HL-60 (cell line): ENCODE measurements around the gene SPACA6.

Experiments
- DNase-seq, 2 experiments: peaks; one replicate each; pipeline ENCODE4 v3.0.0-alpha.2; 2010 to 2020; ENCODE audit warnings: low read depth in 1 of 2, low spot score in 1 of 2
- H3K27ac ChIP-seq: fragments of 250-450 bp; sonication (Bioruptor Pico); replicated peaks from 2 replicates; pipeline ENCODE4 v1.5.1; 2020; ENCODE audit warnings: mild to moderate bottlenecking, moderate library complexity
- H3K27me3 ChIP-seq: fragments of 250-450 bp; sonication (Bioruptor Pico); 2 replicates; pipeline ENCODE4 v1.5.1; 2021; ENCODE audit warnings: mild to moderate bottlenecking, moderate library complexity; ENCODE audit not compliant: insufficient read depth, poor library complexity, severe bottlenecking
- H3K4me3 ChIP-seq: replicated peaks from 2 replicates; pipeline ENCODE4 v1.5.1; 2011; ENCODE audit warnings: mild to moderate bottlenecking, control low read depth, low read length; ENCODE audit not compliant: insufficient read depth
- GABPA ChIP-seq: IDR thresholded peaks from 2 replicates; pipeline ENCODE4 v1.6.1; 2012; ENCODE audit warnings: low read depth
- POLR2AphosphoS5 ChIP-seq: IDR thresholded peaks from 2 replicates; pipeline ENCODE4 v1.6.1; 2012; ENCODE audit warnings: low read depth
- REST ChIP-seq: IDR thresholded peaks from 2 replicates; pipeline ENCODE4 v1.6.1; 2012; ENCODE audit warnings: low read depth; ENCODE audit not compliant: insufficient replicate concordance
- SPI1 ChIP-seq: IDR thresholded peaks from 2 replicates; pipeline ENCODE4 v1.6.1; 2012; ENCODE audit warnings: low read depth, mild to moderate bottlenecking, borderline replicate concordance
- TF ChIP-seq, protein P1 (sequence below): IDR thresholded peaks from one replicate; pipeline ENCODE4 v1.5.1; 2011; ENCODE audit warnings: low read length, control low read depth, inconsistent platforms; ENCODE audit not compliant: insufficient read depth

Gene SPACA6

DNA sequence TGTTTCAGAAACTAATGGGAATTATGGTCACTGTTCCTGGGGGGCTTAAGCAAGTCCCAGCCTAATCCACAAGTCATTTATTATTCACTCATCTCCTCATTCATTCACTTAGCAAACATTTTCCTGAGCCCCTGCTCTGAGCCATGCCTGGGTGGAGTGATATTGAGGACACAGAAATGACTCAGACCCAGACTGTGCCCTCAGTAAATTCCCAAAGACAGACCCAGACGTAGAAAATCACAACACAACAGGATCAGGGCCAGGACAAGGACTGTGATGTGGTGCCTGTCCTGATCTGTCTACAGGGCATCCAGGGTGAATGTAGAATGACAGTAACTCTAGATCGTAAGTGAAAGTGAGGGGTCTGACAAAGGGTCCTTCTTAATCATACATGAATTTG is 7.0 kb upstream of the SPACA6 start:
- H3K27me3 ChIP-seq: no peaks in the 10 kb centered on the region
- no peak for TF ChIP-seq SPI1
- TF ChIP-seq, protein P1, sequence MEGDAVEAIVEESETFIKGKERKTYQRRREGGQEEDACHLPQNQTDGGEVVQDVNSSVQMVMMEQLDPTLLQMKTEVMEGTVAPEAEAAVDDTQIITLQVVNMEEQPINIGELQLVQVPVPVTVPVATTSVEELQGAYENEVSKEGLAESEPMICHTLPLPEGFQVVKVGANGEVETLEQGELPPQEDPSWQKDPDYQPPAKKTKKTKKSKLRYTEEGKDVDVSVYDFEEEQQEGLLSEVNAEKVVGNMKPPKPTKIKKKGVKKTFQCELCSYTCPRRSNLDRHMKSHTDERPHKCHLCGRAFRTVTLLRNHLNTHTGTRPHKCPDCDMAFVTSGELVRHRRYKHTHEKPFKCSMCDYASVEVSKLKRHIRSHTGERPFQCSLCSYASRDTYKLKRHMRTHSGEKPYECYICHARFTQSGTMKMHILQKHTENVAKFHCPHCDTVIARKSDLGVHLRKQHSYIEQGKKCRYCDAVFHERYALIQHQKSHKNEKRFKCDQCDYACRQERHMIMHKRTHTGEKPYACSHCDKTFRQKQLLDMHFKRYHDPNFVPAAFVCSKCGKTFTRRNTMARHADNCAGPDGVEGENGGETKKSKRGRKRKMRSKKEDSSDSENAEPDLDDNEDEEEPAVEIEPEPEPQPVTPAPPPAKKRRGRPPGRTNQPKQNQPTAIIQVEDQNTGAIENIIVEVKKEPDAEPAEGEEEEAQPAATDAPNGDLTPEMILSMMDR: no peak
- no peak for TF ChIP-seq REST
- no peak for TF ChIP-seq GABPA
- no peak for TF ChIP-seq POLR2AphosphoS5
- no peak for DNase-seq
- H3K27ac ChIP-seq: no peak overlapping the region
- H3K4me3 ChIP-seq: no peak overlapping the region

DNA sequence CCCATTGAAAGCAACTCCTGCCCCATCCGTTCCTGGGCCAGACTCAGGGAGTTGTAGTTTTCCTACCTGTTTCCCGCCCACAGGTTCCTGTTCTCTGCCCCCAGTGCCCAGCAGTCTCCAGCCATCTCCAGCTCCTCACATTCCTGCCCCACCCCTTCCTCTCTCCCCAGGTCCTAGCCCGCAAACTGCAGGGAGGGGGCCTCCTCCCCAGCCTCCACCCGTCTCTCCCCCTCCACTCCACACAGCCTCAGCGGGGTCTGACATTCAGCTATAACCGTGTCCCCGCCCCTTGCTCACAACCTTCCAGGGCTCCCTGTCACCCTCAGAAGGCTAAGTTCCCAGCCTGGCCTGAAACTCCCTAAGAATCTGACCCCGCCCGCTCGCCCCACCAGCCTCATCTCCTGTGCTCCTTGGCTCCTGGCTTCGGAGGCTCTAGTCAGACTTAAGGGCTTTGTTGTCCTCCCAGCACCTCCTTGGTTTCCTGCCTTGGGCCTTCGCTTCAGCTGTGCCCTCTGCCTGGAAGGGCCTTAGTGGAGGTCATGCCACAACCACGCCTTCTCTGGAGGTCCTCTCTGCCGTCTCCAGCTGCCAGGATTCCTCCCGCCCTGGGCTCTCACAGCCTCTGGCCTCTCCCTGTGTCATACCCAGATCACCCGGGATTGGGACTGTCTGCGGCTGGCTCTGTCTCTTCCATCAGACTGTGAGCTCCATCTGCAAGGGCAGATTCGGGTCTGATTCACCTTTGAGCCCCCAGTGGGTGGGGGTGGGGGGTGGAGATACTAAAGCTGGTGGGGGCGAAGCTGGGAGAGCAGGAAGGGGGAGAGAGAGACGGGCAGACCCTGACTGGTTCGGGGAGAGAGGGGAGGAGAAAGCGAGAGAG is 5.1 kb upstream of the SPACA6 start:
- TF ChIP-seq POLR2AphosphoS5: no peak
- TF ChIP-seq SPI1: no peak
- TF ChIP-seq REST: no peak
- TF ChIP-seq, protein P1: no peak
- no peak for TF ChIP-seq GABPA
- H3K27ac ChIP-seq: no peak overlapping the region
- no peak for DNase-seq
- H3K4me3 ChIP-seq: no peak overlapping the region
- H3K27me3 ChIP-seq: no peaks in the 10 kb centered on the region

DNA sequence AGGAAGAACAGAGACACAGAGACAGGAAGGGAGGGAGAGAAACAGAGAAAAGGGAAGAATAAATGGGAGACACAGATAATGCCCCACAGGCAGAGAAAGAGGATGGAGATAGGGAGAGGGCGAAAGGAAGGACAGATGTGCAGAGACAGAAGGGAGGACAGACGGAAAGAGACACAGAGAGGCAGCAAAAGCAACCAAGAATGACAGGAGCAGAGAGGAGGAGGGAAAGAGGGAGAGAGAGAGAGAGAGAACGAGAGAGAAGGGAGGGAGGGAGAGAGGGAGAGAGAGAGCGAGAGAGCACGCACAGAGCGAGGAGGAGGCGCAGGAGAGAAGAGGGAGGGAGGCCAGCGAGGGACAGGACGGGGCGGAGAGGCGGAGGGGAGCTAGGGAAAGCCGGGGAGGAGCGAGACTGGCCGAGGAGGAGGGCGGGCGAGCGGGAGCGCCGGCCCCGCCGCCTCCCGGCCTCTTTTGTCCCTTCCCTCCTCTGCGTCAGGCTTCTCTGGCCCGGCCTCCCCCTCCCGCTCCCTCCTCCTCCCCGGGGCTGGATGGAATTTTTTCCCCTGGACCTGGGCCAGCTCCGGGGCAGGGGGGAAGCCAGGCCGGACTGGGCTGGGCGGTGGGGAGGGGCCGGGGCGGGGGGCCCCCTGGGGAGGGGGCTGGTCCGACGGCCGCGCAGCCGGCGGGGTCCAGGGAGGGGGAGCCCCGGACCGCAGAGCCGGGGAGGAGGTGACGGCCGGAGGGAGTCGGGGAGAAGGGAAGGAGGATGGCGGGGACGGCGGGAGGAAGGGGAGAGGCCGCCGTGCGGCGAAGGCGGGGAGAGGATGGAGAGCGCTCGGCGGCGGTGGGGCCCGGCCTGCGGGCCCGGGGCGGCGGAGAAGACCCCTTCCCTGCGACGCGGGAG is 4.2 kb upstream of the SPACA6 start:
- peak in 1 of 2 experiments; percentile 49 for DNase-seq
- Histone ChIP-seq H3K27me3 (no peaks in the 10 kb centered on the region), H3K4me3 (peak overlapping the region; percentile 59), H3K27ac (no peak overlapping the region)
- TF ChIP-seq GABPA: no peak
- no peak for TF ChIP-seq POLR2AphosphoS5
- TF ChIP-seq, protein P1: no peak
- no peak for TF ChIP-seq SPI1
- TF ChIP-seq REST: no peak
